IMR-90 (cell line): ENCODE measurements around the gene STX18. TPM values are rescaled to one million over a fixed set of nuclear protein-coding genes. Genes with fewer than 3 reads are reported as not detected.

ENCODE experiments used
- ATAC-seq: fragments of 200-7000 bp; cut with Tn5 transposase; 2 replicates; pipeline ENCODE4 v1.9.1; 2020; ENCODE audit warnings: low read depth, mild to moderate bottlenecking, moderate library complexity
- BruUV-seq: library from RNA; stranded (reverse); fragments of 400-500 nt; replicated peaks from 2 replicates; lab custom pipeline; 2021; lab: Mats Ljungman, UMichigan
- CTCF ChIA-PET: fragments of 300-600 bp; formaldehyde crosslinking; extraction: SDS; loops from one replicate; lab custom pipeline; 2021; ENCODE audit warnings: antibody characterized with exemption; lab: Yijun Ruan, JAX
- POLR2A ChIA-PET: fragments of 300-600 bp; sonication (Branson Sonifier 250); formaldehyde crosslinking; loops from one replicate; lab custom pipeline; 2022; ENCODE audit warnings: antibody characterized with exemption; ENCODE audit not compliant: unreplicated experiment; lab: Charles Lee
- DNase-seq: peaks from one replicate; pipeline ENCODE4 v3.0.0; 2013
- H2AFZ ChIP-seq: replicated peaks from 2 replicates; pipeline ENCODE3; 2013; ENCODE audit warnings: low read length, mild to moderate bottlenecking; ENCODE audit not compliant: poor library complexity
- H2AK5ac ChIP-seq: 2 replicates; pipeline ENCODE4 v1.6.1; 2013; ENCODE audit warnings: low read depth, low read length, inconsistent platforms
- H2AK9ac ChIP-seq: replicated peaks from 2 replicates; pipeline ENCODE3; 2013; ENCODE audit warnings: mild to moderate bottlenecking, low read depth, low read length, moderate library complexity; ENCODE audit not compliant: poor library complexity
- H2BK120ac ChIP-seq: 2 replicates; pipeline ENCODE4 v1.6.1; 2013; ENCODE audit warnings: low read depth, low read length, inconsistent platforms
- H2BK15ac ChIP-seq: 3 replicates; pipeline ENCODE4 v1.6.1; 2013; ENCODE audit warnings: low read depth, low read length, inconsistent platforms
- H2BK20ac ChIP-seq: 2 replicates; pipeline ENCODE4 v1.6.1; 2013; ENCODE audit warnings: low read depth, mild to moderate bottlenecking, inconsistent platforms, low read length, moderate library complexity
- H2BK5ac ChIP-seq: 2 replicates; pipeline ENCODE4 v1.6.1; 2013; ENCODE audit warnings: mild to moderate bottlenecking, low read depth, low read length, inconsistent platforms; ENCODE audit not compliant: poor library complexity, severe bottlenecking
- H3K14ac ChIP-seq: replicated peaks from 2 replicates; pipeline ENCODE4 v1.6.1; 2013; ENCODE audit warnings: low read depth, low read length, inconsistent platforms
- H3K18ac ChIP-seq: 2 replicates; pipeline ENCODE4 v1.6.1; 2013; ENCODE audit warnings: low read depth, low read length, control low read depth
- H3K23ac ChIP-seq: 2 replicates; pipeline ENCODE4 v1.6.1; 2013; ENCODE audit warnings: low read depth, low read length, inconsistent platforms
- H3K27ac ChIP-seq: 2 replicates; pipeline ENCODE4 v1.5.1; 2013; ENCODE audit warnings: mild to moderate bottlenecking, control low read depth, low read length; ENCODE audit not compliant: insufficient read depth
- H3K27me3 ChIP-seq: 2 replicates; pipeline ENCODE4 v1.6.1; 2013; ENCODE audit warnings: low read length; ENCODE audit not compliant: control insufficient read depth, insufficient read depth
- H3K36me3 ChIP-seq: 2 replicates; pipeline ENCODE4 v1.6.1; 2013; ENCODE audit warnings: low read length, mixed read lengths; ENCODE audit not compliant: control insufficient read depth, insufficient read depth
- H3K4ac ChIP-seq: 2 replicates; pipeline ENCODE4 v1.6.1; 2013; ENCODE audit warnings: low read depth, low read length, inconsistent platforms
- H3K4me1 ChIP-seq: 2 replicates; pipeline ENCODE4 v1.6.1; 2013; ENCODE audit warnings: low read length, mixed read lengths; ENCODE audit not compliant: control insufficient read depth, insufficient read depth
- H3K4me2 ChIP-seq: 2 replicates; pipeline ENCODE4 v1.6.1; 2013; ENCODE audit warnings: low read depth, mild to moderate bottlenecking, control low read depth, low read length, moderate library complexity
- H3K4me3 ChIP-seq: 2 replicates; pipeline ENCODE4 v1.5.1; 2013; ENCODE audit warnings: low read depth, mild to moderate bottlenecking, control low read depth, low read length, moderate library complexity; ENCODE audit not compliant: insufficient read depth
- H3K56ac ChIP-seq: 2 replicates; pipeline ENCODE4 v1.6.1; 2013; ENCODE audit warnings: low read length, inconsistent platforms; ENCODE audit not compliant: insufficient read depth; ENCODE audit errors: extremely low read depth
- H3K79me1 ChIP-seq, 2 experiments: 2 replicates each; pipeline ENCODE4 v1.6.1; 2013; ENCODE audit warnings: low read length in 2 of 2, inconsistent platforms in 1 of 2, low read depth in 1 of 2
- H3K9ac ChIP-seq: 2 replicates; pipeline ENCODE4 v1.6.1; 2013; ENCODE audit warnings: low read depth, low read length, control low read depth
- H3K9me1 ChIP-seq: 2 replicates; pipeline ENCODE4 v1.6.1; 2013; ENCODE audit warnings: low read length, inconsistent platforms; ENCODE audit not compliant: insufficient read depth
- H3K9me3 ChIP-seq: 2 replicates; pipeline ENCODE4 v1.6.1; 2013; ENCODE audit warnings: low read length; ENCODE audit not compliant: control insufficient read depth, insufficient read depth
- H4K20me1 ChIP-seq: 2 replicates; pipeline ENCODE4 v1.6.1; 2013; ENCODE audit warnings: low read length, inconsistent platforms; ENCODE audit not compliant: insufficient read depth
- H4K5ac ChIP-seq: 2 replicates; pipeline ENCODE4 v1.6.1; 2013; ENCODE audit warnings: mild to moderate bottlenecking, low read depth, low read length, control low read depth
- H4K8ac ChIP-seq, 2 experiments: 2 replicates each; pipeline ENCODE4 v1.6.1; 2013; ENCODE audit warnings: low read depth in 2 of 2, low read length in 2 of 2, control low read depth in 1 of 2, inconsistent platforms in 1 of 2
- H4K91ac ChIP-seq: 2 replicates; pipeline ENCODE4 v1.6.1; 2013; ENCODE audit warnings: low read depth, low read length, inconsistent platforms; ENCODE audit not compliant: insufficient read depth
- MAZ ChIP-seq: IDR thresholded peaks from 2 replicates; pipeline ENCODE4 v1.6.1; 2012; ENCODE audit warnings: low read depth, mild to moderate bottlenecking, low read length, improper control_type of control experiment, moderate library complexity, borderline replicate concordance
- dilution Hi-C: fragments of 300-500 bp; cut with HindIII; formaldehyde crosslinking; loops from one replicate; pipeline ENCODE4 v1.14.3; 2018; ENCODE audit warnings: low sequenced_read_pairs; ENCODE audit not compliant: unreplicated experiment
- in situ Hi-C: fragments of 300-500 bp; cut with MboI; formaldehyde crosslinking; loops from 3 replicates; pipeline ENCODE4 v1.14.3; 2019; ENCODE audit warnings: low sequenced_read_pairs, inconsistent platforms, mixed read lengths
- intact Hi-C: fragments of 100-400 bp; cut with micrococcal nuclease; formaldehyde crosslinking; loops from 2 replicates; pipeline ENCODE4 v1.10.0; 2022
- polyA plus RNA-seq, 3 experiments: library from polyadenylated mRNA; depleted of rRNA; stranded (reverse); fragments of >200 nt; gene quantifications; 2 replicates each; pipeline ENCODE4 v1.2.3, GENCODE V29; 2012; ENCODE audit warnings: low replicate concordance in 1 of 3
- total RNA-seq: library from RNA; depleted of rRNA; stranded (reverse); fragments of >200 nt; gene quantifications from 2 replicates; pipeline ENCODE4 v1.2.3, GENCODE V29; 2012

STX18 gene
- total and polyA plus RNA-seq, 2 of the 4 experiments (the other 2 are of a cell fraction), result 20.1 to 23.4 TPM

DNA sequence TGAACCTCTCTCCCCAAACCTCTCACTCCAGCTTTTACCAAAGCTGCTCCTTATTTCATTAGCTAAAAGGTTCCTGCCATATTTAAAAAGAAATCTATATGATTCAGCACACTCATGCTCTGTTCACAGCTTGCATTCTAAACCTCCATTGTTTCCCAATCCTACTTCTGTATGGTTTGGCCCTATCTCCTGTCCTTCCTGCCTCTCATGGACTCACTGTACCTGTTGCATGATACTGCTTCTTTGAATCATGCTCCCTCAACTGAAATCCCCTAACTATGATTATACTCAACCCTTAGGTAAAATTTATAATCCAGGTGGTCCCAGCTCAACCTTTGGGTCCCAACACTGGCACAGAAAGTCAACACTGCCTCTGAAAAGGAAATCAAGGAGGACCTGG is 6.3 kb downstream of the STX18 start:
- BruUV-seq, result no TSS peak
- Histone ChIP-seq H3K18ac (no peak overlapping the region), H3K23ac (no peak overlapping the region)

More for the DNA sequence above, 6.3 kb downstream of the STX18 start:
- no peak for ATAC-seq
- H3K9me3 ChIP-seq, result no peaks in the 10 kb centered on the region
- in situ Hi-C loops (no loop called here), dilution Hi-C loops (no loop called here), intact Hi-C loops (no loop called here)
- peaks cover 40% of the 10 kb centered on the region for H4K20me1 ChIP-seq
- no peak overlapping the region for H2BK15ac ChIP-seq
- no peak for DNase-seq
- no peaks in the 10 kb centered on the region for H3K4me1 ChIP-seq
- POLR2A ChIA-PET, result no interaction called here
- H3K56ac ChIP-seq, result no peak overlapping the region
- no peak for TF ChIP-seq MAZ
- H2AFZ ChIP-seq, result no peak overlapping the region
- H4K91ac ChIP-seq, result no peak overlapping the region
- no peak overlapping the region for H3K4ac ChIP-seq
- no peak overlapping the region for H2AK9ac ChIP-seq
- H3K79me1 ChIP-seq, result peaks cover 39 to 72% of the 10 kb centered on the region in 2 experiments
- H2BK20ac ChIP-seq, result no peak overlapping the region
- peaks cover 19% of the 10 kb centered on the region for H3K9me1 ChIP-seq
- no peak overlapping the region for H3K14ac ChIP-seq
- H3K9ac ChIP-seq, result no peak overlapping the region
- no peak overlapping the region for H2AK5ac ChIP-seq
- no peak overlapping the region for H2BK120ac ChIP-seq
- H3K27me3 ChIP-seq, result no peaks in the 10 kb centered on the region
- no peak overlapping the region for H4K8ac ChIP-seq
- H3K36me3 ChIP-seq, result no peaks in the 10 kb centered on the region; the same call in 1 of the 2 replicates
- no peak overlapping the region for H3K4me2 ChIP-seq
- H2BK5ac ChIP-seq, result no peak overlapping the region
- CTCF ChIA-PET, result interaction anchor here (1.0 kb wide), 1 partner anchor 17 kb away, joined by 3 read pairs; no protein-coding TSS in a partner anchor
- no peak overlapping the region for H3K4me3 ChIP-seq
- no peak overlapping the region for H3K27ac ChIP-seq
- H4K5ac ChIP-seq, result no peak overlapping the region
